ENCODE measurements around the gene MRPL33. TPM values are rescaled to one million over a fixed set of nuclear protein-coding genes. Genes with fewer than 3 reads are reported as not detected.

The MRPL33 gene
- total and polyA plus RNA-seq, 2 of the 13 experiments (the other 11 are each of a cell fraction or from before 2014, with no cell fraction given) = 69.7 to 218 TPM

DNA sequence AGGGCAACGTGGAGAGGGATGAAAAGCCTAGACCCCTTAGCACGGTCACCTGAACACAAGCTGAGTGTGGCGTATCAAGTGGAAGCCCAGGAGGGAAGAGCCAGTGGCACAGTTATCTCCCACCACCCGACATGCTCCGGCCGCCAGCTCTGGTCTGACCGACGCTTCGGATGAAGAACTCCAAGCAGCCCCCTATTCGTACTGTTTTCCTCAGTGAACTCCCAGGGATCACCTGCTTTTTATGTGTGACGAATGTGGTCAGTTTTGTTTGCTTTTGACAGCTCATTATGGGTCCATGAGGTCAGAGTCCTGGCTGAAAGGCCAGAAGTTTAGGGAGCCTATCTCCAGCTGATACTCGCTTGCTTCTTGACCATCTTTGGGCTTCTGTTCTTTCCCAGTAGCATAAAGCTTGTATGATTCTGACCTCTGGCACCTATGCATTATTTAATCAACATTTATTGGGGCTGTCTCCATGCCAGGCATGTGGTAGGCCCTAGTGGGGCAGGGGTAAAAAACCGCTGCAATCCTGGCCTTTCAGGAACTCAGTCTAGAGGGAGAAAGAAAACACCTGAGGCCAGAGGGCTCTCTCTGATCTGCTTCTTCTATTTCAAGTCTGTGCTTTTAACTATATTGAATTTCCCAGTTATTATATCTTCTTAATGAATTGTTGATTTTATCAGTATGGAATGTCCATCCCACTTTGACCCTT, 33.0 kb upstream of the MRPL33 start (continued):
- TF ChIP-seq, protein P1, sequence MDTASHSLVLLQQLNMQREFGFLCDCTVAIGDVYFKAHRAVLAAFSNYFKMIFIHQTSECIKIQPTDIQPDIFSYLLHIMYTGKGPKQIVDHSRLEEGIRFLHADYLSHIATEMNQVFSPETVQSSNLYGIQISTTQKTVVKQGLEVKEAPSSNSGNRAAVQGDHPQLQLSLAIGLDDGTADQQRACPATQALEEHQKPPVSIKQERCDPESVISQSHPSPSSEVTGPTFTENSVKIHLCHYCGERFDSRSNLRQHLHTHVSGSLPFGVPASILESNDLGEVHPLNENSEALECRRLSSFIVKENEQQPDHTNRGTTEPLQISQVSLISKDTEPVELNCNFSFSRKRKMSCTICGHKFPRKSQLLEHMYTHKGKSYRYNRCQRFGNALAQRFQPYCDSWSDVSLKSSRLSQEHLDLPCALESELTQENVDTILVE (CRISPR knock-in tag; IDR thresholded peaks at IDR 0.05) = no peak
- TF ChIP-seq SP4 (CRISPR knock-in tag; IDR thresholded peaks at IDR 0.05) = no peak; the same call in 1 of the 2 replicates
- TF ChIP-seq, protein P2, sequence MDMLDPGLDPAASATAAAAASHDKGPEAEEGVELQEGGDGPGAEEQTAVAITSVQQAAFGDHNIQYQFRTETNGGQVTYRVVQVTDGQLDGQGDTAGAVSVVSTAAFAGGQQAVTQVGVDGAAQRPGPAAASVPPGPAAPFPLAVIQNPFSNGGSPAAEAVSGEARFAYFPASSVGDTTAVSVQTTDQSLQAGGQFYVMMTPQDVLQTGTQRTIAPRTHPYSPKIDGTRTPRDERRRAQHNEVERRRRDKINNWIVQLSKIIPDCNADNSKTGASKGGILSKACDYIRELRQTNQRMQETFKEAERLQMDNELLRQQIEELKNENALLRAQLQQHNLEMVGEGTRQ (IDR thresholded peaks at IDR 0.05; ENCODE audit: low read depth, low read length) = no peak
- TF ChIP-seq, protein P2 (CRISPR knock-in tag; IDR thresholded peaks at IDR 0.05; ENCODE audit: borderline replicate concordance) = peak; percentile 66; the same call in 1 of the 2 replicates
- TF ChIP-seq ZSCAN12 (CRISPR knock-in tag; IDR thresholded peaks at IDR 0.05) = no peak
- TF ChIP-seq EEA1 (CRISPR knock-in tag; IDR thresholded peaks at IDR 0.05; ENCODE audit: borderline replicate concordance) = 0 out of 2 replicates have a peak, but pooled peaks have one; percentile 78
- TF ChIP-seq ZNF335 (CRISPR knock-in tag; IDR thresholded peaks at IDR 0.05) = no peak
- no peak for TF ChIP-seq CEBPB (IDR thresholded peaks at IDR 0.05; ENCODE audit: borderline replicate concordance, low read depth, low read length)
- peak; percentile 74; the same call in 1 of the 2 replicates for TF ChIP-seq PHF21A (CRISPR knock-in tag; IDR thresholded peaks at IDR 0.05)
- TF ChIP-seq, protein P3, sequence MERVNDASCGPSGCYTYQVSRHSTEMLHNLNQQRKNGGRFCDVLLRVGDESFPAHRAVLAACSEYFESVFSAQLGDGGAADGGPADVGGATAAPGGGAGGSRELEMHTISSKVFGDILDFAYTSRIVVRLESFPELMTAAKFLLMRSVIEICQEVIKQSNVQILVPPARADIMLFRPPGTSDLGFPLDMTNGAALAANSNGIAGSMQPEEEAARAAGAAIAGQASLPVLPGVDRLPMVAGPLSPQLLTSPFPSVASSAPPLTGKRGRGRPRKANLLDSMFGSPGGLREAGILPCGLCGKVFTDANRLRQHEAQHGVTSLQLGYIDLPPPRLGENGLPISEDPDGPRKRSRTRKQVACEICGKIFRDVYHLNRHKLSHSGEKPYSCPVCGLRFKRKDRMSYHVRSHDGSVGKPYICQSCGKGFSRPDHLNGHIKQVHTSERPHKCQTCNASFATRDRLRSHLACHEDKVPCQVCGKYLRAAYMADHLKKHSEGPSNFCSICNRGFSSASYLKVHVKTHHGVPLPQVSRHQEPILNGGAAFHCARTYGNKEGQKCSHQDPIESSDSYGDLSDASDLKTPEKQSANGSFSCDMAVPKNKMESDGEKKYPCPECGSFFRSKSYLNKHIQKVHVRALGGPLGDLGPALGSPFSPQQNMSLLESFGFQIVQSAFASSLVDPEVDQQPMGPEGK (CRISPR knock-in tag; IDR thresholded peaks at IDR 0.05) = 0 out of 2 replicates have a peak, but pooled peaks have one; percentile 11
- peak; percentile 79; the same call in 1 of the 2 replicates for TF ChIP-seq MIXL1 (CRISPR knock-in tag; IDR thresholded peaks at IDR 0.05)
- no peak for TF ChIP-seq FOXP1 (IDR thresholded peaks at IDR 0.05)
- TF ChIP-seq FOXP1 (CRISPR knock-in tag; IDR thresholded peaks at IDR 0.05) = peak; percentile 66
- no peak; the same call in none of the 2 replicates for TF ChIP-seq SSRP1 (CRISPR knock-in tag; IDR thresholded peaks at IDR 0.05)
- no peak; the same call in 1 of the 2 replicates for TF ChIP-seq ZNF629 (CRISPR knock-in tag; conservative IDR thresholded peaks at IDR 0.05)
- TF ChIP-seq ZNF839 (CRISPR knock-in tag; IDR thresholded peaks at IDR 0.05; ENCODE audit: borderline replicate concordance) = peak; percentile 78; the same call in 1 of the 2 replicates
- TF ChIP-seq SYNCRIP (IDR thresholded peaks at IDR 0.05; ENCODE audit: insufficient read depth, low read depth, low read length) = no peak
- no peak; the same call in 1 of the 2 replicates for TF ChIP-seq ZNF460 (CRISPR knock-in tag; IDR thresholded peaks at IDR 0.05; ENCODE audit: borderline replicate concordance)
- TF ChIP-seq ZNF577 (CRISPR knock-in tag; IDR thresholded peaks at IDR 0.05; ENCODE audit: borderline replicate concordance, low read depth) = no peak
- no peak for TF ChIP-seq ETV6 (CRISPR knock-in tag; conservative IDR thresholded peaks at IDR 0.05)
- no peak; the same call in 1 of the 2 replicates for TF ChIP-seq ZMAT3 (CRISPR knock-in tag; conservative IDR thresholded peaks at IDR 0.05)
- TF ChIP-seq, protein P4, sequence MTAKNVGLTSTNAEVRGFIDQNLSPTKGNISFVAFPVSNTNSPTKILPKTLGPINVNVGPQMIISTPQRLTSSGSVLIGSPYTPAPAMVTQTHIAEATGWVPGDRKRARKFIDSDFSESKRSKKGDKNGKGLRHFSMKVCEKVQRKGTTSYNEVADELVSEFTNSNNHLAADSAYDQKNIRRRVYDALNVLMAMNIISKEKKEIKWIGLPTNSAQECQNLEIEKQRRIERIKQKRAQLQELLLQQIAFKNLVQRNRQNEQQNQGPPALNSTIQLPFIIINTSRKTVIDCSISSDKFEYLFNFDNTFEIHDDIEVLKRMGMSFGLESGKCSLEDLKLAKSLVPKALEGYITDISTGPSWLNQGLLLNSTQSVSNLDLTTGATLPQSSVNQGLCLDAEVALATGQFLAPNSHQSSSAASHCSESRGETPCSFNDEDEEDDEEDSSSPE (CRISPR knock-in tag; IDR thresholded peaks at IDR 0.05) = no peak
